ENCODE data around the gene MTOR. TPM values are rescaled to one million over a fixed set of nuclear protein-coding genes. Genes with fewer than 3 reads are reported as not detected.

The MTOR gene
- total and polyA plus RNA-seq, 2 experiments from 2014 or later, result 17.2 to 37.7 TPM

GRCh38 chr1:11126569-11126968 is 135.8 kb downstream of the MTOR start:
- peak overlapping the region; percentile 61 for H3K27ac ChIP-seq
- no peak overlapping the region for H3K4me3 ChIP-seq
- WGBS (ENCODE audit: low lambda C conversion rate, missing lambda C conversion rate), result 80% methylated on average over 5 of the region's 5 CpGs
- no peak overlapping the region for H3K4me2 ChIP-seq
- no peaks in the 10 kb centered on the region for H3K9me2 ChIP-seq (replicated peaks; ENCODE audit: insufficient read depth)
- no peaks in the 10 kb centered on the region for H3K36me3 ChIP-seq (replicated peaks; ENCODE audit: insufficient read depth, low read depth)
- no peaks in the 10 kb centered on the region for H3K9me3 ChIP-seq (ENCODE audit: low read depth)
- no peaks in the 10 kb centered on the region for H3K4me1 ChIP-seq (ENCODE audit: insufficient read depth)
- TF ChIP-seq EZH2phosphoT487 (IDR thresholded peaks at IDR 0.05; ENCODE audit: low read depth, severe bottlenecking, unreplicated experiment), result no peak
- no peak for TF ChIP-seq EZH2 (IDR thresholded peaks at IDR 0.05; ENCODE audit: borderline replicate concordance)
- TF ChIP-seq CTCF (IDR thresholded peaks at IDR 0.05; ENCODE audit: poor library complexity), result no peak
- no peak for DNase-seq (ENCODE audit: low spot score)
- no peaks in the 10 kb centered on the region for H3K79me2 ChIP-seq
- no peak overlapping the region for H2AFZ ChIP-seq
- H4K20me1 ChIP-seq (ENCODE audit: insufficient read depth, poor library complexity, severe bottlenecking), result no peaks in the 10 kb centered on the region
- H3K27me3 ChIP-seq, result no peaks in the 10 kb centered on the region

- Histone ChIP-seq H2AFZ (no peak overlapping the region), H4K20me1 (ENCODE audit: insufficient read depth, poor library complexity, severe bottlenecking) (no peaks in the 10 kb centered on the region), H3K27me3 (no peaks in the 10 kb centered on the region), H3K9me2 (replicated peaks; ENCODE audit: insufficient read depth) (no peaks in the 10 kb centered on the region), H3K27ac (peak overlapping the region; percentile 61), H3K9me3 (ENCODE audit: low read depth) (no peaks in the 10 kb centered on the region), H3K36me3 (replicated peaks; ENCODE audit: insufficient read depth, low read depth) (no peaks in the 10 kb centered on the region), H3K4me1 (ENCODE audit: insufficient read depth) (no peaks in the 10 kb centered on the region), H3K79me2 (no peaks in the 10 kb centered on the region), H3K4me3 (no peak overlapping the region), H3K4me2 (no peak overlapping the region)
- WGBS (ENCODE audit: low lambda C conversion rate, missing lambda C conversion rate), result 93% methylated on average over 5 of the region's 5 CpGs
- no peak for DNase-seq (ENCODE audit: low spot score)
- TF ChIP-seq CTCF (IDR thresholded peaks at IDR 0.05; ENCODE audit: poor library complexity), result no peak
- TF ChIP-seq EZH2phosphoT487 (IDR thresholded peaks at IDR 0.05; ENCODE audit: low read depth, severe bottlenecking, unreplicated experiment), result no peak
- no peak for TF ChIP-seq EZH2 (IDR thresholded peaks at IDR 0.05; ENCODE audit: borderline replicate concordance)
Observed at GRCh38 chr1:11125931-11126330, 136.4 kb downstream of the MTOR start.

GRCh38 chr1:11124965-11125364 is 137.4 kb downstream of the MTOR start:
- Histone ChIP-seq H3K9me2 (replicated peaks; ENCODE audit: insufficient read depth) (no peaks in the 10 kb centered on the region), H3K79me2 (no peaks in the 10 kb centered on the region), H2AFZ (no peak overlapping the region), H3K9me3 (ENCODE audit: low read depth) (no peaks in the 10 kb centered on the region), H3K4me2 (no peak overlapping the region), H3K27me3 (no peaks in the 10 kb centered on the region), H3K4me3 (no peak overlapping the region), H3K4me1 (ENCODE audit: insufficient read depth) (no peaks in the 10 kb centered on the region), H3K27ac (no peak overlapping the region), H3K36me3 (replicated peaks; ENCODE audit: insufficient read depth, low read depth) (no peaks in the 10 kb centered on the region), H4K20me1 (ENCODE audit: insufficient read depth, poor library complexity, severe bottlenecking) (no peaks in the 10 kb centered on the region)
- no peak for DNase-seq (ENCODE audit: low spot score)
- 100% methylated on average over 3 of the region's 3 CpGs for WGBS (ENCODE audit: low lambda C conversion rate, missing lambda C conversion rate)
- TF ChIP-seq EZH2phosphoT487 (IDR thresholded peaks at IDR 0.05; ENCODE audit: low read depth, severe bottlenecking, unreplicated experiment) (no peak), CTCF (IDR thresholded peaks at IDR 0.05; ENCODE audit: poor library complexity) (no peak), EZH2 (IDR thresholded peaks at IDR 0.05; ENCODE audit: borderline replicate concordance) (no peak)

GRCh38 chr1:11116318-11116717 is 146.0 kb downstream of the MTOR start:
- Histone ChIP-seq H2AFZ (no peak overlapping the region), H3K9me3 (ENCODE audit: low read depth) (no peaks in the 10 kb centered on the region), H4K20me1 (ENCODE audit: insufficient read depth, poor library complexity, severe bottlenecking) (peaks cover 3% of the 10 kb centered on the region), H3K27me3 (no peaks in the 10 kb centered on the region), H3K9me2 (replicated peaks; ENCODE audit: insufficient read depth) (no peaks in the 10 kb centered on the region), H3K4me2 (no peak overlapping the region), H3K27ac (no peak overlapping the region), H3K4me3 (no peak overlapping the region), H3K36me3 (replicated peaks; ENCODE audit: insufficient read depth, low read depth) (no peaks in the 10 kb centered on the region), H3K79me2 (no peaks in the 10 kb centered on the region), H3K4me1 (ENCODE audit: insufficient read depth) (no peaks in the 10 kb centered on the region)
- TF ChIP-seq EZH2 (IDR thresholded peaks at IDR 0.05; ENCODE audit: borderline replicate concordance) (no peak), EZH2phosphoT487 (IDR thresholded peaks at IDR 0.05; ENCODE audit: low read depth, severe bottlenecking, unreplicated experiment) (no peak), CTCF (IDR thresholded peaks at IDR 0.05; ENCODE audit: poor library complexity) (no peak)
- 96% methylated on average over 2 of the region's 2 CpGs for whole genome bisulfite sequencing (ENCODE audit: low lambda C conversion rate, missing lambda C conversion rate)
- DNase-seq (ENCODE audit: low spot score), result no peak
